ENCODE data around the gene CDC42BPB. TPM values are rescaled to one million over a fixed set of nuclear protein-coding genes. Genes with fewer than 3 reads are reported as not detected.

The CDC42BPB gene
- total and polyA plus RNA-seq, 2 of the 13 experiments (the other 11 are each of a cell fraction or from before 2014, with no cell fraction given) = 19.7 to 32.3 TPM

DNA sequence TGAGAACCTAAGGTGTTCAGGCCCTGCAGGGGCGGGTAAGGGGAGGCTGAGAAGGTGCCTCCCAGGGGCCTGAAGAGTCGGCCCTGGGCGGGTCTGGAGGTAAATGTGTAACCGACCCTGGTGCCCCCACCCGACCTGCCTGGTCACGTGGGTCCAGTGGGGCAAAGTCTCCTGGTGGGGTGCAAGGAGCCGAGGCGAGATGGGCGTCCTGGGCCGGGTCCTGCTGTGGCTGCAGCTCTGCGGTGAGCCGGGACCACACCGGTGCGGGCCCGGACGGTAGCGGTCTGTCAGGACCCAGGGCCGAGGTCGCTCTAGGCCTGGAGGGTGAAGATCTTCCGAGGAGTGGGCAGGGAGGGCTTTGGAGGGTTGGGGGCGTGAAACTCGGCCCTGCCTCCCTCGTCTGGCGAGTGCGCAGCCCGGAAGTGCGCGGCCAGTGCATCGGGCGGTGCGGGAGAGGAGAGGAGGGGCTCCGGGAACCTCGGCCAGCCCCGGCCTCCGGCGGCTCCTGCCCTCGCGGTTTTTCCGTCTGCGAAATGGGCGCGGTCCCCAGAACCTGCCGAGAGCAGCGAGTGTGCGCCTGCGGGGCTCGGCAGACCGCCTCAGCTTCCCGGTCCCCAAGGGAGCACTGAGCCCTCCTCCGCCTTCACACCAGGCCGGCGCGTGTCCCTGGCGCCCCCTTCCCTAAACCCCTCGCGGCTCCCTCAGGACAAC, 134.7 kb downstream of the CDC42BPB start, which contains the start of gene AMN (continued):
- TF ChIP-seq, protein P1, sequence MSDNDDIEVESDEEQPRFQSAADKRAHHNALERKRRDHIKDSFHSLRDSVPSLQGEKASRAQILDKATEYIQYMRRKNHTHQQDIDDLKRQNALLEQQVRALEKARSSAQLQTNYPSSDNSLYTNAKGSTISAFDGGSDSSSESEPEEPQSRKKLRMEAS (IDR thresholded peaks at IDR 0.05) = peak; percentile 71
- TF ChIP-seq, protein P2, sequence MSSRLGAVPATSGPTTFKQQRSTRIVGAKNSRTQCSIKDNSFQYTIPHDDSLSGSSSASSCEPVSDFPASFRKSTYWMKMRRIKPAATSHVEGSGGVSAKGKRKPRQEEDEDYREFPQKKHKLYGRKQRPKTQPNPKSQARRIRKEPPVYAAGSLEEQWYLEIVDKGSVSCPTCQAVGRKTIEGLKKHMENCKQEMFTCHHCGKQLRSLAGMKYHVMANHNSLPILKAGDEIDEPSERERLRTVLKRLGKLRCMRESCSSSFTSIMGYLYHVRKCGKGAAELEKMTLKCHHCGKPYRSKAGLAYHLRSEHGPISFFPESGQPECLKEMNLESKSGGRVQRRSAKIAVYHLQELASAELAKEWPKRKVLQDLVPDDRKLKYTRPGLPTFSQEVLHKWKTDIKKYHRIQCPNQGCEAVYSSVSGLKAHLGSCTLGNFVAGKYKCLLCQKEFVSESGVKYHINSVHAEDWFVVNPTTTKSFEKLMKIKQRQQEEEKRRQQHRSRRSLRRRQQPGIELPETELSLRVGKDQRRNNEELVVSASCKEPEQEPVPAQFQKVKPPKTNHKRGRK (CRISPR knock-in tag; IDR thresholded peaks at IDR 0.05) = no peak
- TF ChIP-seq, protein P3, sequence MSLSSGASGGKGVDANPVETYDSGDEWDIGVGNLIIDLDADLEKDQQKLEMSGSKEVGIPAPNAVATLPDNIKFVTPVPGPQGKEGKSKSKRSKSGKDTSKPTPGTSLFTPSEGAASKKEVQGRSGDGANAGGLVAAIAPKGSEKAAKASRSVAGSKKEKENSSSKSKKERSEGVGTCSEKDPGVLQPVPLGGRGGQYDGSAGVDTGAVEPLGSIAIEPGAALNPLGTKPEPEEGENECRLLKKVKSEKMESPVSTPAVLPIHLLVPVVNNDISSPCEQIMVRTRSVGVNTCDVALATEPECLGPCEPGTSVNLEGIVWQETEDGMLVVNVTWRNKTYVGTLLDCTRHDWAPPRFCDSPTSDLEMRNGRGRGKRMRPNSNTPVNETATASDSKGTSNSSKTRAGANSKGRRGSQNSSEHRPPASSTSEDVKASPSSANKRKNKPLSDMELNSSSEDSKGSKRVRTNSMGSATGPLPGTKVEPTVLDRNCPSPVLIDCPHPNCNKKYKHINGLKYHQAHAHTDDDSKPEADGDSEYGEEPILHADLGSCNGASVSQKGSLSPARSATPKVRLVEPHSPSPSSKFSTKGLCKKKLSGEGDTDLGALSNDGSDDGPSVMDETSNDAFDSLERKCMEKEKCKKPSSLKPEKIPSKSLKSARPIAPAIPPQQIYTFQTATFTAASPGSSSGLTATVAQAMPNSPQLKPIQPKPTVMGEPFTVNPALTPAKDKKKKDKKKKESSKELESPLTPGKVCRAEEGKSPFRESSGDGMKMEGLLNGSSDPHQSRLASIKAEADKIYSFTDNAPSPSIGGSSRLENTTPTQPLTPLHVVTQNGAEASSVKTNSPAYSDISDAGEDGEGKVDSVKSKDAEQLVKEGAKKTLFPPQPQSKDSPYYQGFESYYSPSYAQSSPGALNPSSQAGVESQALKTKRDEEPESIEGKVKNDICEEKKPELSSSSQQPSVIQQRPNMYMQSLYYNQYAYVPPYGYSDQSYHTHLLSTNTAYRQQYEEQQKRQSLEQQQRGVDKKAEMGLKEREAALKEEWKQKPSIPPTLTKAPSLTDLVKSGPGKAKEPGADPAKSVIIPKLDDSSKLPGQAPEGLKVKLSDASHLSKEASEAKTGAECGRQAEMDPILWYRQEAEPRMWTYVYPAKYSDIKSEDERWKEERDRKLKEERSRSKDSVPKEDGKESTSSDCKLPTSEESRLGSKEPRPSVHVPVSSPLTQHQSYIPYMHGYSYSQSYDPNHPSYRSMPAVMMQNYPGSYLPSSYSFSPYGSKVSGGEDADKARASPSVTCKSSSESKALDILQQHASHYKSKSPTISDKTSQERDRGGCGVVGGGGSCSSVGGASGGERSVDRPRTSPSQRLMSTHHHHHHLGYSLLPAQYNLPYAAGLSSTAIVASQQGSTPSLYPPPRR (CRISPR knock-in tag; IDR thresholded peaks at IDR 0.05; ENCODE audit: borderline replicate concordance) = peak; percentile 52; the same call in 1 of the 2 replicates
- TF ChIP-seq ZMAT3 (CRISPR knock-in tag; conservative IDR thresholded peaks at IDR 0.05) = peak; percentile 60
- no peak for TF ChIP-seq ZFP37 (CRISPR knock-in tag; IDR thresholded peaks at IDR 0.05; ENCODE audit: borderline replicate concordance)
- no peak for TF ChIP-seq ZNF660 (CRISPR knock-in tag; IDR thresholded peaks at IDR 0.05; ENCODE audit: borderline replicate concordance, low read depth)
- no peak for TF ChIP-seq TP53 (CRISPR knock-in tag; conservative IDR thresholded peaks at IDR 0.05)
- TF ChIP-seq KLF16 (CRISPR knock-in tag; IDR thresholded peaks at IDR 0.05) = peak in 1 of 2 experiments; percentile 80; a peak in 2 of 4 replicates
- TF ChIP-seq ZNF530 (CRISPR knock-in tag; IDR thresholded peaks at IDR 0.05; ENCODE audit: low read depth) = no peak
- 0 out of 2 replicates have a peak, but pooled peaks have one; percentile 40 for TF ChIP-seq ZFAT (CRISPR knock-in tag; conservative IDR thresholded peaks at IDR 0.05)
- TF ChIP-seq, protein P4, sequence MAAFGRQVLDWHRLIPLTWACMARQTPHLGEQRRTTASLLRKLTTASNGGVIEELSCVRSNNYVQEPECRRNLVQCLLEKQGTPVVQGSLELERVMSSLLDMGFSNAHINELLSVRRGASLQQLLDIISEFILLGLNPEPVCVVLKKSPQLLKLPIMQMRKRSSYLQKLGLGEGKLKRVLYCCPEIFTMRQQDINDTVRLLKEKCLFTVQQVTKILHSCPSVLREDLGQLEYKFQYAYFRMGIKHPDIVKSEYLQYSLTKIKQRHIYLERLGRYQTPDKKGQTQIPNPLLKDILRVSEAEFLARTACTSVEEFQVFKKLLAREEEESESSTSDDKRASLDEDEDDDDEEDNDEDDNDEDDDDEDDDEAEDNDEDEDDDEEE (CRISPR knock-in tag; IDR thresholded peaks at IDR 0.05) = 0 out of 2 replicates have a peak, but pooled peaks have one; percentile 41
- TF ChIP-seq ASH2L (IDR thresholded peaks at IDR 0.05; ENCODE audit: insufficient read length, low read depth, low read length) = peak; percentile 44
- peak; percentile 65; the same call in 1 of the 2 replicates for TF ChIP-seq MEIS2 (CRISPR knock-in tag; IDR thresholded peaks at IDR 0.05)
- no peak for TF ChIP-seq ZBTB21 (CRISPR knock-in tag; IDR thresholded peaks at IDR 0.05)
- peak; percentile 59; the same call in 1 of the 2 replicates for TF ChIP-seq ZIK1 (CRISPR knock-in tag; IDR thresholded peaks at IDR 0.05; ENCODE audit: borderline replicate concordance, low read depth)
- no peak; the same call in 1 of the 2 replicates for TF ChIP-seq ZSCAN30 (CRISPR knock-in tag; IDR thresholded peaks at IDR 0.05)
- TF ChIP-seq HMG20B (CRISPR knock-in tag; conservative IDR thresholded peaks at IDR 0.05) = 0 out of 2 replicates have a peak, but pooled peaks have one; percentile 25
- TF ChIP-seq, protein P5, sequence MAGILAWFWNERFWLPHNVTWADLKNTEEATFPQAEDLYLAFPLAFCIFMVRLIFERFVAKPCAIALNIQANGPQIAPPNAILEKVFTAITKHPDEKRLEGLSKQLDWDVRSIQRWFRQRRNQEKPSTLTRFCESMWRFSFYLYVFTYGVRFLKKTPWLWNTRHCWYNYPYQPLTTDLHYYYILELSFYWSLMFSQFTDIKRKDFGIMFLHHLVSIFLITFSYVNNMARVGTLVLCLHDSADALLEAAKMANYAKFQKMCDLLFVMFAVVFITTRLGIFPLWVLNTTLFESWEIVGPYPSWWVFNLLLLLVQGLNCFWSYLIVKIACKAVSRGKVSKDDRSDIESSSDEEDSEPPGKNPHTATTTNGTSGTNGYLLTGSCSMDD (CRISPR knock-in tag; IDR thresholded peaks at IDR 0.05) = no peak
